ENCODE measurements around the gene KLHDC7B. TPM values are rescaled to one million over a fixed set of nuclear protein-coding genes. Genes with fewer than 3 reads are reported as not detected.

Gene KLHDC7B
- total RNA-seq: 0.34 to 7.2 TPM (median 6.3 TPM) in 3 replicates
- long read RNA-seq, partial matches to known transcripts: 0 of 2 reads
- long read RNA-seq, other reads (novel, unspliced or antisense): 0 of 2 reads

GRCh38 chr22:50545522-50546325 lies at the start of gene KLHDC7B:
Gene KLHDC7B (plus strand): TSS chr22:50545899. CDS start chr22:50546244, 345 bp downstream.
- Mint-ChIP-seq H3K4me3 (ENCODE audit: unreplicated experiment) (peak within 1 kb of the TSS; percentile 6), H3K9me3 (ENCODE audit: low read depth) (no peaks in the 10 kb centered on the region), H3K27ac (ENCODE audit: unreplicated experiment) (peak within 1 kb of the TSS; percentile 91), H3K27me3 (ENCODE audit: low read depth) (no peaks in the 10 kb centered on the region), H3K4me1 (ENCODE audit: low read depth) (peaks cover 15% of the 10 kb centered on the region), H3K36me3 (ENCODE audit: low read depth) (no peaks in the 10 kb centered on the region)
- TF ChIP-seq, protein P1, sequence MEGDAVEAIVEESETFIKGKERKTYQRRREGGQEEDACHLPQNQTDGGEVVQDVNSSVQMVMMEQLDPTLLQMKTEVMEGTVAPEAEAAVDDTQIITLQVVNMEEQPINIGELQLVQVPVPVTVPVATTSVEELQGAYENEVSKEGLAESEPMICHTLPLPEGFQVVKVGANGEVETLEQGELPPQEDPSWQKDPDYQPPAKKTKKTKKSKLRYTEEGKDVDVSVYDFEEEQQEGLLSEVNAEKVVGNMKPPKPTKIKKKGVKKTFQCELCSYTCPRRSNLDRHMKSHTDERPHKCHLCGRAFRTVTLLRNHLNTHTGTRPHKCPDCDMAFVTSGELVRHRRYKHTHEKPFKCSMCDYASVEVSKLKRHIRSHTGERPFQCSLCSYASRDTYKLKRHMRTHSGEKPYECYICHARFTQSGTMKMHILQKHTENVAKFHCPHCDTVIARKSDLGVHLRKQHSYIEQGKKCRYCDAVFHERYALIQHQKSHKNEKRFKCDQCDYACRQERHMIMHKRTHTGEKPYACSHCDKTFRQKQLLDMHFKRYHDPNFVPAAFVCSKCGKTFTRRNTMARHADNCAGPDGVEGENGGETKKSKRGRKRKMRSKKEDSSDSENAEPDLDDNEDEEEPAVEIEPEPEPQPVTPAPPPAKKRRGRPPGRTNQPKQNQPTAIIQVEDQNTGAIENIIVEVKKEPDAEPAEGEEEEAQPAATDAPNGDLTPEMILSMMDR (IDR thresholded peaks at IDR 0.05): peak; percentile 37
- DNase-seq (ENCODE audit: low spot score): peak; percentile 70

DNA sequence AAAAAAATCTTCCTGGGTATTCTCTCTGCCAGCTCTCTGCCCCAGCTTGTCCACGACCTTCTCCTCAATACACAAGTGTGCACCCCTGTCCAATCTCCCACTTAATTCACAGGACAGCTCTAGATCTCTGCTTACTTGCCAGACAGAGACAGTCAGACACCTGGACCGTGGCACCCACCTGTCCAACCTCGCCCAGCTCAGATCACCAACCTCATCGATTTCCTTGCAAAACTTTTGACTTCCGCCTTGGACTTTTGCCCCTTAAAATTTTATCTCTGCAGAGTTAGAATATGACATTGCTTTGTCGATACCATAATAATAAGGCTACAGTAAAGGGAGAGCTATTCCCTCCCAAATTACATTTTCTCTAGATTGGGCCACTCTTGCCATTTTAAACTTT lies 48.6 kb upstream of the KLHDC7B start:
- no peak overlapping the region for H3K27ac Mint-ChIP-seq (ENCODE audit: unreplicated experiment)
- no peaks in the 10 kb centered on the region for H3K4me1 Mint-ChIP-seq (ENCODE audit: low read depth)
- H3K4me3 Mint-ChIP-seq (ENCODE audit: unreplicated experiment): no peak overlapping the region
- TF ChIP-seq, protein P1 (IDR thresholded peaks at IDR 0.05): no peak
- peaks cover 3% of the 10 kb centered on the region for H3K36me3 Mint-ChIP-seq (ENCODE audit: low read depth)
- no peaks in the 10 kb centered on the region for H3K27me3 Mint-ChIP-seq (ENCODE audit: low read depth)
- H3K9me3 Mint-ChIP-seq (ENCODE audit: low read depth): no peaks in the 10 kb centered on the region
- DNase-seq (ENCODE audit: low spot score): no peak

DNA sequence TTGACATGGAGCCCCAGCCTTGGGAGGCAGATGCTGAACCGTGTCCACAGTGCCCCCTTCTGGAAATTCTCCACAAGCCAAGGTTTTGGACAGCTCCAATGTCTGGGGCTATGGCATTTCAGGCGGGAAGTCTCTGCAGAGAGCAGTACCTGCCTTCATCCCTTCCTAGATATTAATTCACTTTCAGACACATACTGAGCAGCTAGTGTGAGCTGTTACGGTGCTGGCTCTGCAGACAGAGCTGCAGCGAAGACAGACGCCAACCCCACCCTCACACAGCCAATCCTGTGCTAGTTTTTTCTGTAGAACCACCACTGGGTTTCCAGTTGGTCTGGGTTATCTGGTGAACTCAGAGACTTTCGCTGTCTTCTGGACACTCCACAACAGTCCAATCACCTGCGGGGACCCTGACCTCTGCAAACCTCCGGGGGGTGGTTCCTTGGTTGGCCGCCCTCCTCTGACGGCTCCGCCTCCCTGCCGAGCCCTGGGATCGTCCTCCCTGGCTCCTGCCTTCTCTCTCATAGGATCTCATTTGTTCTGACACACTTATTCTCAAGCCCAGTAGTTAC lies 47.3 kb upstream of the KLHDC7B start:
- Mint-ChIP-seq H3K27ac (ENCODE audit: unreplicated experiment) (no peak overlapping the region), H3K9me3 (ENCODE audit: low read depth) (no peaks in the 10 kb centered on the region), H3K36me3 (ENCODE audit: low read depth) (peaks cover 4% of the 10 kb centered on the region), H3K4me3 (ENCODE audit: unreplicated experiment) (no peak overlapping the region), H3K27me3 (ENCODE audit: low read depth) (no peaks in the 10 kb centered on the region), H3K4me1 (ENCODE audit: low read depth) (no peaks in the 10 kb centered on the region)
- TF ChIP-seq, protein P1 (IDR thresholded peaks at IDR 0.05): peak; percentile 79
- DNase-seq (ENCODE audit: low spot score): no peak

DNA sequence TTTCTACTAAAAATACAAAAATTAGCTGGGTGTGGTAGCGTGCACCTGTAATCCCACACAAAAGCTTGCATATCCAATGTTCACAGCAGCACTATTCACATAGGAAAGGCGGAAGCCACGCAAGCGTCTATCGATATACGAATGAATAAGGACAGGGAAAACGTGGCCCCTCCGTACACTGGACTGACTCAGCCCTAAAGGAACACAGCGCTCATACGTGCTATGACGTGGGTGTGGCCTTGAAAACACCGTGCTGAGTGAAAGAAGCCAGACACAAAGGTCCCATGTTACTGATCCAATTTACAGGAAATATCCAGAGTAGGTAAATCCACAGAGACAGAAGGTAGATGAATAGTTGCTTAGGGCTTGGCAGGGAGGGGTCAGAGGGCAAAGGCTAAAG lies 45.2 kb upstream of the KLHDC7B start:
- DNase-seq (ENCODE audit: low spot score): no peak
- TF ChIP-seq, protein P1 (IDR thresholded peaks at IDR 0.05): no peak
- Mint-ChIP-seq H3K9me3 (ENCODE audit: low read depth) (no peaks in the 10 kb centered on the region), H3K27ac (ENCODE audit: unreplicated experiment) (no peak overlapping the region), H3K36me3 (ENCODE audit: low read depth) (peaks cover 4% of the 10 kb centered on the region), H3K27me3 (ENCODE audit: low read depth) (no peaks in the 10 kb centered on the region), H3K4me3 (ENCODE audit: unreplicated experiment) (no peak overlapping the region), H3K4me1 (ENCODE audit: low read depth) (no peaks in the 10 kb centered on the region)

- TF ChIP-seq, protein P1 (IDR thresholded peaks at IDR 0.05): no peak
- no peak for DNase-seq (ENCODE audit: low spot score)
- no peak overlapping the region for H3K4me3 Mint-ChIP-seq (ENCODE audit: unreplicated experiment)
- peaks cover 2% of the 10 kb centered on the region for H3K4me1 Mint-ChIP-seq (ENCODE audit: low read depth)
- H3K27ac Mint-ChIP-seq (ENCODE audit: unreplicated experiment): no peak overlapping the region
- H3K36me3 Mint-ChIP-seq (ENCODE audit: low read depth): peaks cover 4% of the 10 kb centered on the region
- H3K9me3 Mint-ChIP-seq (ENCODE audit: low read depth): no peaks in the 10 kb centered on the region
- no peaks in the 10 kb centered on the region for H3K27me3 Mint-ChIP-seq (ENCODE audit: low read depth)
Measured at GRCh38 chr22:50502096-50502495, 43.6 kb upstream of the KLHDC7B start.

Data from chondrocyte (in vitro differentiated cells).